ENCODE data around the gene RBMS1.

Gene RBMS1

DNA sequence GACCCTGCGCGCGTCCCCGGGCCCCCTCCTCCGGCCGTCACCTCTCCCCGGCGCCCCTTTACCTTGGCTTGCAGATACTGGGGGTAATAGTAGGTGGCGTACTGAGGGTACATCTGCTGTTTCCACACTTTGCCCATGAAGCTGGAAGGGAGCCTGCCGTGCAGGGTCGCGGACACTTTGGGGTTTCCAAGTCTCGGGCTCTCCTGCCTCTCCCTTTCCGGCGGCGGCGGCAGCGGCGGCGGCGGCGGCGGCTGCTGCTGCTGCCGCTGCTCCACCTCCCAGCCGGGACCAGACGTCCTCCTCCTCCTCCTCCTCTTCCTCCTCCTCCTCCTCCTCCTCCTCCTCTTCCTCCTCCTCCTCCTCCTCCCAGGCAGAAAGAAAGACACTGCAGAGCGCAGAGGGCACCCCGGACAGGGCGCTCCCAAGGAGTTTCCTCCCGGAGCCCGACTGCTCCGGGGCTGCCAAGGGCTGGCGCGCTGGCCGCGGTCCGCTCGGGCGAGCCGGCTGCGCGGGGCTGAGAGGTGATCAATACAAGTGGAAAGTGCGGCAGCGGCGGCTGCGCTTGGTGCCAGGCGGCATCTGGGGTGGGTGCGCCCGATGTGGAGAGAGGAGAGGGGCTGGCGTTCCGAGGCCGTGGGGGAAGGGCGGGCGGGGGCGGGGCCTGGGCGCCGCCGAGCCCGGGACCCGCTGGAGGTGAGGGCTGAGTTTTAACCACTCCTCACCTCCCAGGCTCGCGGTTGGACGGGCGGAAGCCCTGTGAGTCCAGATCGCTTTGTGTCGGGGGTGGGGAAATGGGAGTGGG lies at the start of gene RBMS1:
RBMS1 (minus strand) TSS at position 581 of the 802 bp plus-strand sequence; CDS start at position 137, 444 bp downstream.
- DNase-seq (ENCODE audit: low spot score) = peak; percentile 47

DNA sequence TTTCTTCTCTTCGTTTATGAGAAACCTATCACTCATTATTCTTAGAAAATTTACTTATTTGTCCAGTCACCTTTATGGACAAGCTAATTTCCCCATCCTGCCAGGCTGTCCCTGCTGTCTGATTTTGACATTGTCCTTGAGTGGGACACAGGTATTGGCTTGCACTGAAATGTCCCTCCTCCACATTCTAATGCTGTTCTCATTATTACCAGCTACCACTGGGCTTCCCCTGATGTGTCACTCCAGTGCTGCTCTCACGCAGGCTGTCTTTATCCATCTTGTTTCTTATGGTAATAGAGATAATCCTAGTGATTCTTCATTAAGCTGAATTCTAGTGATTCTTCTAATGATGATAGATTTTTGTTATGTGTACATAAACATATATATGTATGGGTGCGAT lies 48.1 kb upstream of the RBMS1 start:
- no peak for DNase-seq (ENCODE audit: low spot score)

GRCh38 chr2:160538559-160539355 lies 45.1 kb upstream of the RBMS1 start:
- DNase-seq (ENCODE audit: low spot score) = no peak

- no peak for DNase-seq (ENCODE audit: low spot score)
Measured at GRCh38 chr2:160538115-160538514, 44.5 kb upstream of the RBMS1 start.

DNA sequence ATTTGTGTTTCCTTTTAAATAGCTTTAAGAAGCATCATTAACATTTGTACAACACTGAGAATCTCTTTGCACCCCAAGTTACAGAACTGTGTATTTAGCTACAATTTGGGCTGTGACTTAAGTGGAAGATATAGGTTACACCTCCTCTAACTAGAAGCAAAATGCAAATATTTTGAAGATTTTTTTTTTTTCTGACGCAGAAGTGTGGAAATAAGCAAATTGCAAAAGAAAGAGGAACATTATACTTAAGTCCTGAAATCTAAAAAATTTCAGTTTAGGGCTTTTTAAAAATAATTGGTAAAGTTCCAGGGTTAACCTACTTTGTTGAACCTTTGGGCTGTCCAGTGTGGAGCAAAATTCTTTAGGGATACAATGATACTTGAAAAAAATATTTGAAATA lies 41.4 kb upstream of the RBMS1 start:
- no peak for DNase-seq (ENCODE audit: low spot score)

GRCh38 chr2:160534249-160534648 lies 40.6 kb upstream of the RBMS1 start:
- no peak for DNase-seq (ENCODE audit: low spot score)

- no peak for DNase-seq (ENCODE audit: low spot score)
Measured at GRCh38 chr2:160533482-160533881, 39.9 kb upstream of the RBMS1 start.

- no peak for DNase-seq (ENCODE audit: low spot score)
Measured at GRCh38 chr2:160532388-160532787, 38.8 kb upstream of the RBMS1 start.

- DNase-seq (ENCODE audit: low spot score) = no peak
Measured at GRCh38 chr2:160522951-160523710, 29.5 kb upstream of the RBMS1 start.

DNA sequence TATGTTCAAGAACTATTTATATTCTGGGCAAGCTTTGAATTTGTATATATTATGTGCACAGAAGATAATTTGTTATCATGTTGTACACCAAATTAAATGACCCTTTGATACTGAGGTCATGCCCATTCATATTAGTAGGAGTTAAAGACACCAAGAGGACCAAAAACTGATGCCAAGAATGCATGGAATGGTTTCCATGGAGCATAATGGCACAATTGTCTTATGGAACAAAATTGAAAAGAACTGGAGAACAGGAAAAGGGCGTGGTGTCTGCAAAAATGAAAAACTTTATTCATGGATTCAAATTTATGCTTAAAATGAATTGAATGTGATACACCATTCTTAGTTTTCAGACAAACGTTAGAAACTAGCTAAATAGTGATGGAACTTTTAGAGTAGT lies 24.1 kb upstream of the RBMS1 start:
- no peak for DNase-seq (ENCODE audit: low spot score)

- peak; percentile 3 for DNase-seq (ENCODE audit: low spot score)
Measured at GRCh38 chr2:160516547-160517365, 23.1 kb upstream of the RBMS1 start.

DNA sequence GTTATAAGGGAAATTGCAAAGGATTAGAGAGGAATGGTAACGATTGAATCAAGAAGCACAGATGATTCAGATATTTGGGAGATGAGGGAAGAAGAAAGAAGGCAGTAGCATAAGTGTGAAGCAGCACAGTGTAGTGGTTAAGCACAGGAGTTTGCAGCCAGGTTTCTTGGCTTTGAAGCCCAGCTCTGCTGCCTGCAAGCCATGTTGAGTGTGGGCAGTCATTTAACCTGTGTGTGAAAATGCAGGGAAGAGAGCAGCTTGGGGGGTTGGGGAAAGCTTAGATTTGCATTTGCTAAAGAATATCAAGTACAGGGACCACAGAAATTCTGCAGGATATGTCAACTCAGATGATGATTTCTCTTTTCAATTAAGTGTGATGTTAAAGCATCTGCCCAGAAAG lies 21.5 kb upstream of the RBMS1 start:
- no peak for DNase-seq (ENCODE audit: low spot score)

GRCh38 chr2:160513120-160513519 lies 19.5 kb upstream of the RBMS1 start:
- DNase-seq (ENCODE audit: low spot score) = no peak

- DNase-seq (ENCODE audit: low spot score) = no peak
Measured at GRCh38 chr2:160512491-160512890, 18.9 kb upstream of the RBMS1 start.

DNA sequence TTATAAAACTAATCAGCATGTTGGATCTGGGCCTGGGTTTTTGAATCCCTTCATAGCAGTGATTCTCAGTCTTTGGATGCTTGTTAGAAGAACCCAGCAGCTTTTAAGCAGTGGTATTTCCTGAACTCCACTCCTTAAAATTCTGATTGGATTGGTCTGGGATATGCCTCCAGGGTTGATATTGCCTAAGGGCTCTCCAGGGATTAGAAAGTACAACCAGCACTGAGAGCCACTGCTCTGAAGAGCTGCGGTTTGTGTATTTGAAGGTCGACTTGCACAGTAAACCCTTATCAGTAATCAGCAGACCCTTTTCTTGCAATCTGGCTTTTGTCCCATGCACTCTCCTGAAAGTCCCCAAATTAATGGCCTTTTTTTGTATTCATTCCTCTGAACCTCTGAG lies 17.0 kb upstream of the RBMS1 start:
- no peak for DNase-seq (ENCODE audit: low spot score)

- no peak for DNase-seq (ENCODE audit: low spot score)
Measured at GRCh38 chr2:160509016-160509415, 15.4 kb upstream of the RBMS1 start.

GRCh38 chr2:160507464-160507863 lies 13.9 kb upstream of the RBMS1 start:
- no peak for DNase-seq (ENCODE audit: low spot score)

- peak; percentile 9 for DNase-seq (ENCODE audit: low spot score)
Measured at GRCh38 chr2:160507046-160507407, 13.4 kb upstream of the RBMS1 start.

DNA sequence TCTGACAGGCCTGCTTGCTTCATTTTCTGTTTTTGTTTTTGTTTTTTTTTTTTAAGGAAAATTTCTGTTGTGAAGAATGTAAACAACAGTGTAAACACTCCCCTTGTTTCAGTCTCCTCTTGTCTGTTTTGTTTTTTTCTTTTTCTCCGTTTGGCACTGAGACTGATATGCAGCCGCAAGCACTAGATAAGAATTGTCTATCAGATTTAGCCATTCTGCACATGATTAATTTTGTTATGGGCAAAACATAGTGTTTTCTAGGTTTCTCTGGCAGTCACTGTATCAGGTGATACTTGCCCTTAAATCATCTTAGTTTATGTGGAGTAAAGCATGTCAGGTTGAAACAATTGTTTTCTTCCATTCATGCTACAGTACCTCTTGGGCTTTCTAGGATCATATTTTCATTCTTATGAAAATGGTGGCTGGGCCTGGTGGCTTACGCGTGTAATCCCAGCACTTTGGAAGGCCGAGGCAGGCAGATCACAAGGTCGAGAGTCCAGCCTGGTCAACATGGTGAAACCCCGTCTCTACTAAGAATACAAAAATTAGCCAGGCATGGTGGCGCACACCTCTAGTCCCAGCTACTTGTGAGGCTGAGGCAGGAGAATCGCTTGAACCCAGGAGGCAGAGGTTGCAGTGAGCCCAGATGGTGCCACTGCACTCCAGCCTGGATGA lies 12.9 kb upstream of the RBMS1 start:
- DNase-seq (ENCODE audit: low spot score) = no peak

DNA sequence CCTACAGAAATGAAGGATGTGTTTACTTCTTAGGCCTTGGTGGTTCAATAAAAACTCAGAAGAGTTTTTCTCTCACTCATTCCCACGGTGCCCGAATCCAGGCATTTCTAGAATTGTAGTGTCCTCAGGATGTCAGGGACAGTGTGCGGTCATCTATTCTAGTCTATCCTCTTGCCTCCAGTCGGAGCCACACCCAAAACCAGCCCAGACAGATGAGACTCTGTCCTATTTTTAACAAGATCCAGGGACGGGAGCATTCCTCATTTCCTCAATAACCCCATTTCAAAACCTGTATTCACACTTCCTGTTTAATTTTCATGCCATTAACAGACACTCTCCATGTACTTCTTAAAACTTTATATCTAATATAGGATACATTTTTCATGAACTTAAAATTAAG lies 11.6 kb upstream of the RBMS1 start:
- no peak for DNase-seq (ENCODE audit: low spot score)

- no peak for DNase-seq (ENCODE audit: low spot score)
Measured at GRCh38 chr2:160502478-160502877, 8.9 kb upstream of the RBMS1 start.

Data from CD4-positive, alpha-beta T cell treated with Interleukin-6 at 100 ng/mL for 8 hours (primary cell).